Measurements from ENCODE around the gene NRL. TPM values are rescaled to one million over a fixed set of nuclear protein-coding genes. Genes with fewer than 3 reads are reported as not detected.

Gene NRL
- total and polyA plus RNA-seq, 2 donors (not counting 3 experiments of a cell fraction or from before 2014, with no cell fraction given), result 0.71 to 1.1 TPM

DNA sequence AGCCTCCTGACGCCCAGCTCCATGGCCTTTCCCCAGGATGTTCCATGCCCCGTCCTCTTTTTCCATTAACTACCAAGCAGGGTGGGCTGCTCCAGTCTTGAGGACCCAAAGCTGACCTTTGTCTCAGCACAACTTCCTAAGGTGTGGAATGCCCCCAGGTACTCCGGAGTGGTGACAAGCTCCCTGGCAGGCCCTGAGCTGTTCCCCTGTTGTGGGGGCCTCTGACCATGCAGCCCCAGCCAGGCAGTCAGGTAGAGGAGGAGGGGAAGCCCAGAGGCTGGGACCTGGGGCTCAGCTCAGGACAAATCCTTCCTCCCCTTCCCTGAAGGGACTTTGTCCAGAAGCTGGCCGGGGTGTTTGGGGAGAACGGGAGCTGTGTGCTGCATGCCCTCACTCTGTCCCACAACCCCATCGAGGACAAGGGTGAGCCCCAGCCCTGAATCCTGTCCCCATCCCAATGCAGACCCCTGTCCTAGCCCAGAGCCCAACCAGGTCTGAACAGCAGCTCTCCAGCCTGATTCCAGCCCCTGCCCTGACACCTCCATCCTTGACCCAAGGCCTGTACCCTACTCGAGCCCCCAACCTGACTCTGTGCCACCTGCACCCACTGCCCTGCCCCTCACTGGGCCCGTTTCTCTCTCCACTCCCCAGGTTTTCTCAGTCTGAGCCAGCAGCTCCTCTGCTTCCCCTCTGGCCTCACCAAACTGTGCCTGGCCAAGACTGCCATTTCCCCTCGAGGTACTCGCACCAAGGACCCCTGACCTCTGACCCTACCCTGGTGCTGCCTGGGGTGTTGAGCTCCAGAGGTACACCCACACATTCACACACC is 58.6 kb downstream of the NRL start:
- Histone ChIP-seq H2AFZ (ENCODE audit: low read depth, low read length) (no peak overlapping the region), H3K36me3 (ENCODE audit: control insufficient read depth in 2 of 2, extremely low read depth in 1 of 2, insufficient read depth in 2 of 2, low read length in 2 of 2) (no peaks in the 10 kb centered on the region), H3K9me1 (replicated peaks; ENCODE audit: control insufficient read depth, extremely low read depth, insufficient read depth, low read length) (no peaks in the 10 kb centered on the region), H3K27ac (ENCODE audit: insufficient read depth, low read depth, low read length) (no peak overlapping the region), H3K9ac (replicated peaks; ENCODE audit: extremely low read depth, insufficient read depth, low read length) (no peak overlapping the region), H3K9me3 (replicated peaks; ENCODE audit: control insufficient read depth, insufficient read depth, low read length) (no peaks in the 10 kb centered on the region), H3K4me3 (replicated peaks in 1 of 3; ENCODE audit: insufficient read depth in 1 of 3, low read depth in 1 of 3, low read length in 3 of 3) (no peak overlapping the region), H3K4me1 (ENCODE audit: control insufficient read depth, extremely low read depth, insufficient read depth, low read length) (peaks cover 11% of the 10 kb centered on the region), H4K20me1 (replicated peaks; ENCODE audit: control insufficient read depth, extremely low read depth, insufficient read depth, low read length) (no peaks in the 10 kb centered on the region), H3K79me2 (ENCODE audit: control insufficient read depth, insufficient read depth, low read length) (no peaks in the 10 kb centered on the region), H3K27me3 (ENCODE audit: control insufficient read depth in 2 of 2, insufficient read depth in 2 of 2, low read length in 2 of 2) (peaks cover 0 to 5% of the 10 kb centered on the region in 2 experiments), H3K4me2 (ENCODE audit: insufficient read depth, low read length) (no peak overlapping the region)
- DNase-seq (ENCODE audit: low read depth, low spot score) (no peak), FAIRE-seq (no peak)
- dilution Hi-C loops (cut with MboI; ENCODE audit: extremely low pct_ligation_motif_present, low sequenced_read_pairs) (no loop called here), intact Hi-C loops (cut with micrococcal nuclease) (loop anchor here (5.0 kb wide), 1 partner anchor 161 kb away; the partner anchor contains the start of gene MDP1)
- CTCF ChIA-PET, result interaction anchor here (0.9 to 9.5 kb wide), 7 partner anchors 12 to 240 kb away, joined by 3 to 420 read pairs (median 36); partner anchors contain the start of genes CHMP4A, DCAF11, IRF9 and NRL
- TF ChIP-seq JUN (IDR thresholded peaks at IDR 0.05; ENCODE audit: borderline replicate concordance, insufficient read depth, insufficient read length, low read depth) (no peak), GATA2 (IDR thresholded peaks at IDR 0.05; ENCODE audit: insufficient read depth, insufficient read length, low read depth, low read length) (no peak), MYC (IDR thresholded peaks at IDR 0.05; ENCODE audit: low read depth, low read length) (no peak), POLR2AphosphoS5 (IDR thresholded peaks at IDR 0.05; ENCODE audit: insufficient read depth, low read depth, low read length) (no peak), FOS (IDR thresholded peaks at IDR 0.05; ENCODE audit: borderline replicate concordance, insufficient read depth, low read length) (no peak), POLR2A (IDR thresholded peaks at IDR 0.05; ENCODE audit: low read depth, low read length) (no peak)
- no TSS peak for BruUV-seq (replicated peaks)
- POLR2A ChIA-PET, result no interaction called here

- H3K4me2 ChIP-seq (ENCODE audit: insufficient read depth, low read length), result no peak overlapping the region
- CTCF ChIA-PET, result interaction anchor here (0.8 to 9.5 kb wide), 7 partner anchors 9 to 107 kb away, joined by 3 to 420 read pairs (median 3); partner anchors contain the start of genes DCAF11, IRF9, NRL and PCK2
- FAIRE-seq (no peak), DNase-seq (ENCODE audit: low read depth, low spot score) (no peak)
- POLR2A ChIA-PET, result no interaction called here
- H3K4me1 ChIP-seq (ENCODE audit: control insufficient read depth, extremely low read depth, insufficient read depth, low read length), result peaks cover 12% of the 10 kb centered on the region
- peaks cover 2 to 12% of the 10 kb centered on the region in 2 experiments for H3K27me3 ChIP-seq (ENCODE audit: control insufficient read depth in 2 of 2, insufficient read depth in 2 of 2, low read length in 2 of 2)
- no peak overlapping the region for H3K27ac ChIP-seq (ENCODE audit: insufficient read depth, low read depth, low read length)
- H3K79me2 ChIP-seq (ENCODE audit: control insufficient read depth, insufficient read depth, low read length), result no peaks in the 10 kb centered on the region
- H3K4me3 ChIP-seq (replicated peaks in 1 of 3; ENCODE audit: insufficient read depth in 1 of 3, low read depth in 1 of 3, low read length in 3 of 3), result no peak overlapping the region
- dilution Hi-C loops (cut with MboI; ENCODE audit: extremely low pct_ligation_motif_present, low sequenced_read_pairs), result no loop called here
- BruUV-seq (replicated peaks), result no TSS peak
- no peak overlapping the region for H2AFZ ChIP-seq (ENCODE audit: low read depth, low read length)
- H4K20me1 ChIP-seq (replicated peaks; ENCODE audit: control insufficient read depth, extremely low read depth, insufficient read depth, low read length), result no peaks in the 10 kb centered on the region
- H3K9me3 ChIP-seq (replicated peaks; ENCODE audit: control insufficient read depth, insufficient read depth, low read length), result no peaks in the 10 kb centered on the region
- H3K36me3 ChIP-seq (ENCODE audit: control insufficient read depth in 2 of 2, extremely low read depth in 1 of 2, insufficient read depth in 2 of 2, low read length in 2 of 2), result no peaks in the 10 kb centered on the region
- no peak for TF ChIP-seq GATA2 (IDR thresholded peaks at IDR 0.05; ENCODE audit: insufficient read depth, insufficient read length, low read depth, low read length)
- no peak for TF ChIP-seq POLR2AphosphoS5 (IDR thresholded peaks at IDR 0.05; ENCODE audit: insufficient read depth, low read depth, low read length)
- TF ChIP-seq FOS (IDR thresholded peaks at IDR 0.05; ENCODE audit: borderline replicate concordance, insufficient read depth, low read length), result no peak
- TF ChIP-seq EZH2 (IDR thresholded peaks at IDR 0.05; ENCODE audit: borderline replicate concordance, low read depth, low read length, severe bottlenecking), result no peak
- TF ChIP-seq POLR2A (IDR thresholded peaks at IDR 0.05; ENCODE audit: low read depth, low read length), result no peak
- TF ChIP-seq, protein P1, sequence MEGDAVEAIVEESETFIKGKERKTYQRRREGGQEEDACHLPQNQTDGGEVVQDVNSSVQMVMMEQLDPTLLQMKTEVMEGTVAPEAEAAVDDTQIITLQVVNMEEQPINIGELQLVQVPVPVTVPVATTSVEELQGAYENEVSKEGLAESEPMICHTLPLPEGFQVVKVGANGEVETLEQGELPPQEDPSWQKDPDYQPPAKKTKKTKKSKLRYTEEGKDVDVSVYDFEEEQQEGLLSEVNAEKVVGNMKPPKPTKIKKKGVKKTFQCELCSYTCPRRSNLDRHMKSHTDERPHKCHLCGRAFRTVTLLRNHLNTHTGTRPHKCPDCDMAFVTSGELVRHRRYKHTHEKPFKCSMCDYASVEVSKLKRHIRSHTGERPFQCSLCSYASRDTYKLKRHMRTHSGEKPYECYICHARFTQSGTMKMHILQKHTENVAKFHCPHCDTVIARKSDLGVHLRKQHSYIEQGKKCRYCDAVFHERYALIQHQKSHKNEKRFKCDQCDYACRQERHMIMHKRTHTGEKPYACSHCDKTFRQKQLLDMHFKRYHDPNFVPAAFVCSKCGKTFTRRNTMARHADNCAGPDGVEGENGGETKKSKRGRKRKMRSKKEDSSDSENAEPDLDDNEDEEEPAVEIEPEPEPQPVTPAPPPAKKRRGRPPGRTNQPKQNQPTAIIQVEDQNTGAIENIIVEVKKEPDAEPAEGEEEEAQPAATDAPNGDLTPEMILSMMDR (IDR thresholded peaks at IDR 0.05; ENCODE audit: extremely low read depth in 1 of 2, insufficient read depth in 1 of 2, low read depth in 1 of 2, low read length in 2 of 2), result no peak
- TF ChIP-seq JUN (IDR thresholded peaks at IDR 0.05; ENCODE audit: borderline replicate concordance, insufficient read depth, insufficient read length, low read depth), result no peak
- TF ChIP-seq MYC (IDR thresholded peaks at IDR 0.05; ENCODE audit: low read depth, low read length), result no peak
- TF ChIP-seq, protein P2, sequence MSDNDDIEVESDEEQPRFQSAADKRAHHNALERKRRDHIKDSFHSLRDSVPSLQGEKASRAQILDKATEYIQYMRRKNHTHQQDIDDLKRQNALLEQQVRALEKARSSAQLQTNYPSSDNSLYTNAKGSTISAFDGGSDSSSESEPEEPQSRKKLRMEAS (IDR thresholded peaks at IDR 0.05; ENCODE audit: insufficient read depth, insufficient read length), result no peak
- H3K9ac ChIP-seq (replicated peaks; ENCODE audit: extremely low read depth, insufficient read depth, low read length), result no peak overlapping the region
- intact Hi-C loops (cut with micrococcal nuclease), result loop anchor here (5.0 kb wide), 1 partner anchor 163 kb away; the partner anchor contains the start of gene MDP1
- no peaks in the 10 kb centered on the region for H3K9me1 ChIP-seq (replicated peaks; ENCODE audit: control insufficient read depth, extremely low read depth, insufficient read depth, low read length)
Observed at GRCh38 chr14:24054646-24055045, 60.1 kb downstream of the NRL start.

Data from endothelial cell of umbilical vein (primary cell).